ENCODE data around the gene GARIN5B. TPM values are rescaled to one million over a fixed set of nuclear protein-coding genes. Genes with fewer than 3 reads are reported as not detected.
"Not testable (repeated sequence)": the region's sequence is repeated elsewhere in the genome, so short reads cannot be mapped to it uniquely, and the experiment has no call there.

Gene GARIN5B
- total RNA-seq, 1 donor from 2014 or later = not detected

GRCh38 chr19:55406826-55407549 is 43.9 kb upstream of the GARIN5B start:
- Histone ChIP-seq H3K27me3 (ENCODE audit: low read depth) (no peaks in the 10 kb centered on the region), H3K4me1 (peaks cover 14% of the 10 kb centered on the region), H3K4me3 (peak overlapping the region; percentile 94), H3K36me3 (peaks cover 41% of the 10 kb centered on the region), H3K9me3 (no peaks in the 10 kb centered on the region), H3K27ac (peak overlapping the region; percentile 93)
- intact Hi-C loops (cut with DNase I) = no loop called here
- ATAC-seq = peak; percentile 1 to 40
- TF ChIP-seq CTCF (IDR thresholded peaks at IDR 0.05) = no peak
- no peak for DNase-seq

- no peak for DNase-seq
- Histone ChIP-seq H3K27ac (no peak overlapping the region), H3K4me1 (peaks cover 14% of the 10 kb centered on the region), H3K36me3 (peaks cover 46% of the 10 kb centered on the region), H3K27me3 (ENCODE audit: low read depth) (no peaks in the 10 kb centered on the region), H3K4me3 (peak overlapping the region; percentile 94), H3K9me3 (no peaks in the 10 kb centered on the region)
- TF ChIP-seq CTCF (IDR thresholded peaks at IDR 0.05) = no peak
- intact Hi-C loops (cut with DNase I) = no loop called here
- ATAC-seq = no peak
Observed at GRCh38 chr19:55406091-55406825, 43.2 kb upstream of the GARIN5B start.

- no peak overlapping the region for H3K4me3 ChIP-seq
- H3K27me3 ChIP-seq (ENCODE audit: low read depth) = no peaks in the 10 kb centered on the region
- H3K36me3 ChIP-seq = peaks cover 51% of the 10 kb centered on the region
- no peak for TF ChIP-seq CTCF (IDR thresholded peaks at IDR 0.05)
- H3K27ac ChIP-seq = no peak overlapping the region
- peaks cover 14% of the 10 kb centered on the region for H3K4me1 ChIP-seq
- intact Hi-C loops (cut with DNase I) = no loop called here
- no peak for DNase-seq
- no peaks in the 10 kb centered on the region for H3K9me3 ChIP-seq
- ATAC-seq = no peak
Observed at GRCh38 chr19:55405638-55406037, 42.6 kb upstream of the GARIN5B start.

- DNase-seq = no peak
- H3K27me3 ChIP-seq (ENCODE audit: low read depth) = no peaks in the 10 kb centered on the region
- intact Hi-C loops (cut with DNase I) = no loop called here
- H3K4me3 ChIP-seq = no peak overlapping the region
- H3K27ac ChIP-seq = no peak overlapping the region
- no peaks in the 10 kb centered on the region for H3K9me3 ChIP-seq
- H3K4me1 ChIP-seq = peaks cover 14% of the 10 kb centered on the region
- ATAC-seq = no peak
- no peak for TF ChIP-seq CTCF (IDR thresholded peaks at IDR 0.05)
- peaks cover 58% of the 10 kb centered on the region for H3K36me3 ChIP-seq
Observed at GRCh38 chr19:55402509-55402908, 39.4 kb upstream of the GARIN5B start.

GRCh38 chr19:55401390-55401789 is 38.3 kb upstream of the GARIN5B start:
- H3K4me3 ChIP-seq; intact Hi-C loops (cut with DNase I); H3K4me1 ChIP-seq; H3K27me3 ChIP-seq (ENCODE audit: low read depth); H3K27ac ChIP-seq; DNase-seq; H3K9me3 ChIP-seq; ATAC-seq: not testable (repeated sequence)
- H3K36me3 ChIP-seq = peaks cover 57% of the 10 kb centered on the region

Data from lower lobe of right lung (tissue), 2 donors.